GM12878 (cell line): ENCODE data around the gene KNTC1.

Experiments used
- BCL11A ChIP-seq: IDR thresholded peaks from 2 replicates; pipeline ENCODE4 v1.6.1; 2011; ENCODE audit warnings: low read depth, low read length
- CTCF ChIP-seq, 3 experiments: IDR thresholded peaks in 2 of 3; conservative IDR thresholded peaks in 1 of 3; 2 replicates each; pipeline ENCODE4 v1.5.1; 2011; ENCODE audit warnings: low read depth in 3 of 3, low read length in 3 of 3, mild to moderate bottlenecking in 3 of 3, control low read depth in 2 of 3, moderate library complexity in 2 of 3, inconsistent platforms in 1 of 3, mixed read lengths in 1 of 3; ENCODE audit not compliant: control insufficient read depth in 2 of 3, insufficient read depth in 1 of 3; ENCODE audit errors: extremely low read depth in 1 of 3
- EZH2 ChIP-seq: IDR thresholded peaks from 2 replicates; pipeline ENCODE4 v1.6.1; 2012; ENCODE audit warnings: low read depth, mild to moderate bottlenecking, control low read depth, inconsistent platforms, low read length, borderline replicate concordance; ENCODE audit not compliant: control insufficient read depth
- HDAC2 ChIP-seq: fragments of 200-600 bp; sonication (generic); IDR thresholded peaks from 2 replicates; pipeline ENCODE4 v1.6.1; 2017
- HDAC6 ChIP-seq: fragments of 200-600 bp; sonication (generic); IDR thresholded peaks from one replicate; pipeline ENCODE4 v1.8.0; 2017; ENCODE audit warnings: antibody characterized with exemption; ENCODE audit not compliant: unreplicated experiment
- MAX ChIP-seq: IDR thresholded peaks from 2 replicates; pipeline ENCODE4 v1.6.1; 2012; ENCODE audit warnings: low read depth, low read length, improper control_type of control experiment
- MYB ChIP-seq: fragments of 150-350 bp; IDR thresholded peaks from 2 replicates; pipeline ENCODE4 v1.6.1; 2014; ENCODE audit warnings: mild to moderate bottlenecking, low read depth, low read length, borderline replicate concordance
- NFIC ChIP-seq: IDR thresholded peaks from 2 replicates; pipeline ENCODE4 v1.6.1; 2012; ENCODE audit warnings: low read depth, mild to moderate bottlenecking, inconsistent platforms, low read length, moderate library complexity
- POLR2A ChIP-seq: IDR thresholded peaks from 2 replicates; pipeline ENCODE4 v1.6.1; 2011; ENCODE audit warnings: low read depth, mild to moderate bottlenecking, low read length
- RB1 ChIP-seq: fragments of 450-650 bp; formaldehyde crosslinking; IDR thresholded peaks from 2 replicates; pipeline ENCODE4 v1.6.1; 2017; ENCODE audit warnings: mild to moderate bottlenecking, borderline replicate concordance
- RFX5 ChIP-seq: IDR thresholded peaks from 2 replicates; pipeline ENCODE4 v1.6.1; 2011; ENCODE audit warnings: low read depth, low read length, improper control_type of control experiment
- SMAD1 ChIP-seq: fragments of 450-650 bp; IDR thresholded peaks from 2 replicates; pipeline ENCODE4 v1.6.1; 2018; ENCODE audit warnings: mild to moderate bottlenecking, low read depth; ENCODE audit not compliant: partially characterized antibody
- SMC3 ChIP-seq: IDR thresholded peaks from 2 replicates; pipeline ENCODE4 v1.6.1; 2011; ENCODE audit warnings: low read length, improper control_type of control experiment, borderline replicate concordance

GRCh38 chr12:122505419-122506051 lies 21.5 kb upstream of the KNTC1 start:
- TF ChIP-seq NFIC = no peak
- TF ChIP-seq POLR2A = no peak
- no peak for TF ChIP-seq CTCF (IDR thresholded peaks at IDR 0.05 in 2 of 3, conservative IDR thresholded peaks at IDR 0.05 in 1 of 3; ENCODE audit: control insufficient read depth in 2 of 3, extremely low read depth in 1 of 3, insufficient read depth in 1 of 3, low read depth in 3 of 3, low read length in 3 of 3)
- TF ChIP-seq HDAC2 = no peak
- no peak for TF ChIP-seq MAX
- TF ChIP-seq HDAC6 = no peak
- no peak for TF ChIP-seq SMC3
- TF ChIP-seq RB1 = no peak
- no peak for TF ChIP-seq MYB
- no peak for TF ChIP-seq BCL11A
- TF ChIP-seq EZH2 = no peak
- no peak for TF ChIP-seq SMAD1
- TF ChIP-seq RFX5 = no peak
